H1 (cell line): ENCODE data around the gene PIAS1. TPM values are rescaled to one million over a fixed set of nuclear protein-coding genes. Genes with fewer than 3 reads are reported as not detected.

ENCODE experiments used
- ATF2 ChIP-seq: IDR thresholded peaks from 2 replicates; pipeline ENCODE4 v1.6.1; 2012; ENCODE audit warnings: low read length, inconsistent platforms
- CBX8 ChIP-seq: fragments of 300-800, 300-1000 bp; sonication (generic); IDR thresholded peaks from 2 replicates; pipeline ENCODE4 v1.7.1; 2016; ENCODE audit warnings: low read depth, low read length, borderline replicate concordance
- polyA plus RNA-seq, 7 experiments: library from polyadenylated mRNA; depleted of rRNA in 3 of 7; stranded (reverse) in 5 of 7; unstranded in 2 of 7; fragments of >200 nt in 5 of 7; fragments of 200-250 nt in 2 of 7; gene quantifications; 1 replicate in 5 of 7; 2 replicates in 1 of 7; 4 replicates in 1 of 7; pipeline versions ENCODE4 v1.2.1 to v1.2.3, GENCODE V29; 2011 to 2013; ENCODE audit warnings: missing spikeins in 2 of 7, mixed read lengths in 2 of 7
- total RNA-seq: library from RNA; stranded (reverse); fragmentation: NEBNext Ultra II Directional; extraction: Animal tissue kit (Norgen Biotek cat#: 25700); gene quantifications from 2 replicates; pipeline ENCODE4 v1.2.1, GENCODE V29; 2021

The PIAS1 gene
- total and polyA plus RNA-seq, 2 of the 8 experiments (the other 6 are each of a cell fraction or from before 2014, with no cell fraction given), result 30.8 to 34.5 TPM

- TF ChIP-seq CBX8, result no peak
- TF ChIP-seq ATF2, result no peak
These were observed 94.9 kb downstream of the PIAS1 start (continued) for GRCh38 chr15:68149059-68149458.
